ENCODE data around the gene CDC42EP3. TPM values are rescaled to one million over a fixed set of nuclear protein-coding genes. Genes with fewer than 3 reads are reported as not detected.

The CDC42EP3 gene
- total and polyA plus RNA-seq, 9 donors, result 12.0 to 82.7 (median 27.6) TPM

- 86 to 93% (median 93%) methylated on average over 3 of the region's 3 CpGs for WGBS, 3 donors
- H3K4me1 ChIP-seq (ENCODE audit: insufficient read depth), result peaks cover 4% of the 10 kb centered on the region
- no peak overlapping the region for H3K27ac ChIP-seq
- intact Hi-C loops (cut with DNase I), result no loop called here
- no peak for DNase-seq
- no peak overlapping the region for H3K4me3 ChIP-seq
- no peaks in the 10 kb centered on the region for H3K9me3 ChIP-seq
- TF ChIP-seq EP300 (IDR thresholded peaks at IDR 0.05) (no peak), POLR2A (IDR thresholded peaks at IDR 0.05) (no peak)
- TF ChIP-seq, protein P1, sequence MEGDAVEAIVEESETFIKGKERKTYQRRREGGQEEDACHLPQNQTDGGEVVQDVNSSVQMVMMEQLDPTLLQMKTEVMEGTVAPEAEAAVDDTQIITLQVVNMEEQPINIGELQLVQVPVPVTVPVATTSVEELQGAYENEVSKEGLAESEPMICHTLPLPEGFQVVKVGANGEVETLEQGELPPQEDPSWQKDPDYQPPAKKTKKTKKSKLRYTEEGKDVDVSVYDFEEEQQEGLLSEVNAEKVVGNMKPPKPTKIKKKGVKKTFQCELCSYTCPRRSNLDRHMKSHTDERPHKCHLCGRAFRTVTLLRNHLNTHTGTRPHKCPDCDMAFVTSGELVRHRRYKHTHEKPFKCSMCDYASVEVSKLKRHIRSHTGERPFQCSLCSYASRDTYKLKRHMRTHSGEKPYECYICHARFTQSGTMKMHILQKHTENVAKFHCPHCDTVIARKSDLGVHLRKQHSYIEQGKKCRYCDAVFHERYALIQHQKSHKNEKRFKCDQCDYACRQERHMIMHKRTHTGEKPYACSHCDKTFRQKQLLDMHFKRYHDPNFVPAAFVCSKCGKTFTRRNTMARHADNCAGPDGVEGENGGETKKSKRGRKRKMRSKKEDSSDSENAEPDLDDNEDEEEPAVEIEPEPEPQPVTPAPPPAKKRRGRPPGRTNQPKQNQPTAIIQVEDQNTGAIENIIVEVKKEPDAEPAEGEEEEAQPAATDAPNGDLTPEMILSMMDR (IDR thresholded peaks at IDR 0.05), result no peak
- no peaks in the 10 kb centered on the region for H3K27me3 ChIP-seq
- no peaks in the 10 kb centered on the region for H3K36me3 ChIP-seq
Observed at GRCh38 chr2:37649518-37649917, 21.9 kb downstream of the CDC42EP3 start.

DNA sequence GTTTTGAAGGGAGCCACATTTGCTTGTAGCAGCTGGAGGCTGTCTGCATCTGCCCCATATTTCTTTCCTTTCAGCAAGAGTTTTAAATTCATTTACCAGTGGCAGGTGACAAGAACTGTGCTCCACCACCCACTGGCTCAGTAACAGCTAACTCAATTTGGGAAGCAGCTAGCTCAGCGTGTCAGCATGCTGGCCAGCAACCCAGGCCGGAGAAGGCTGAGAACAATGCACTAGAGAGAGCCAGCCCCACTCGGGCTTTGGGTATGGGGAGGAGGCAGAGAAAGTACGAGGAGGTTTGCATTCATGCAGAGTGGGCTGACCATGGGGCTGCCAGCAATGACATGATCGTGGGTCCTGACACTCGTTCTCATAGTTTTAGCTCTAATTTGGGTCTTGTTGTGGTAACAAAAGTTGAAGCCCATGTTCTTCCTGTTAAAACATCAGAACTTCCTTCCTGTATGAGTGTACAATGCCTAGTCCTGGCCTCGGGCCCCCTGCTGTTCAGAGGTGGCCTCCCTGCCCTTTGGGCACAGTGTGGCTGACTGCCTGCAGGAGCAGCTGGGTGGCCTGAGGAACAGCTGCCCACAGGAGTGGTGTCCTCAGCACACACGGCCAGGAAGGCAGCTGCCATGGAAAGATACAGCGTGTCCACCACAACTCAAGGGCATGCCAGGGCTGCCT is 23.0 kb downstream of the CDC42EP3 start:
- DNase-seq, result no peak
- Histone ChIP-seq H3K4me3 (no peak overlapping the region), H3K4me1 (ENCODE audit: insufficient read depth) (no peaks in the 10 kb centered on the region), H3K27me3 (no peaks in the 10 kb centered on the region), H3K36me3 (no peaks in the 10 kb centered on the region), H3K9me3 (no peaks in the 10 kb centered on the region), H3K27ac (no peak overlapping the region)
- WGBS, 3 donors, result 56 to 79% (median 77%) methylated on average over 9 of the region's 9 CpGs
- intact Hi-C loops (cut with DNase I), result no loop called here
- TF ChIP-seq POLR2A (IDR thresholded peaks at IDR 0.05) (no peak), EP300 (IDR thresholded peaks at IDR 0.05) (no peak)
- TF ChIP-seq, protein P1 (IDR thresholded peaks at IDR 0.05), result no peak

DNA sequence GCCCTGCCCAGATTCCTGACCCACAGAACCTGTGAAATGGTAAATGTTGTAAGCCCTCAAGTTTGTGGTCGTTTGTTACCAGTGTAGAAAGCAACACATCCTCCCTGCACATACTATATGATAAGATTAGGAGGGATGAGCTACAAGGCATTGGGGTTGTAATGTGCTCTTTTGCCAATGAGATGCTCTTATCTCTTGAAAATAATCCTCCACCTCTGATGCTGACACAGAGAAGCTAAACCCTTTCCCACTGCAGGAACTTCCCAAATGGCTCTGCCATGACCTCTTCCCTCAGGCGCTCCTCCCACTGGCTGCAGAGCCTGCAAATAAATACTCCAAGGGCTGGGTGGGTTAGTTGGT is 23.5 kb downstream of the CDC42EP3 start:
- DNase-seq, result no peak
- Histone ChIP-seq H3K9me3 (no peaks in the 10 kb centered on the region), H3K36me3 (no peaks in the 10 kb centered on the region), H3K27ac (no peak overlapping the region), H3K4me3 (no peak overlapping the region), H3K27me3 (no peaks in the 10 kb centered on the region), H3K4me1 (ENCODE audit: insufficient read depth) (no peaks in the 10 kb centered on the region)
- intact Hi-C loops (cut with DNase I), result no loop called here
- TF ChIP-seq EP300 (IDR thresholded peaks at IDR 0.05), result no peak
- TF ChIP-seq, protein P1 (IDR thresholded peaks at IDR 0.05), result no peak
- TF ChIP-seq POLR2A (IDR thresholded peaks at IDR 0.05), result no peak
- 56 to 64% (median 59%) methylated on average over 2 of the region's 2 CpGs for WGBS, 3 donors

- no peaks in the 10 kb centered on the region for H3K9me3 ChIP-seq
- H3K36me3 ChIP-seq, result no peaks in the 10 kb centered on the region
- no peaks in the 10 kb centered on the region for H3K27me3 ChIP-seq
- DNase-seq, result no peak
- H3K4me3 ChIP-seq, result no peak overlapping the region
- WGBS, 3 donors, result 96% methylated on average over 9 of the region's 9 CpGs
- H3K4me1 ChIP-seq (ENCODE audit: insufficient read depth), result no peaks in the 10 kb centered on the region
- TF ChIP-seq POLR2A (IDR thresholded peaks at IDR 0.05) (no peak), EP300 (IDR thresholded peaks at IDR 0.05) (no peak)
- TF ChIP-seq, protein P1 (IDR thresholded peaks at IDR 0.05), result no peak
- intact Hi-C loops (cut with DNase I), result no loop called here
- H3K27ac ChIP-seq, result no peak overlapping the region
Observed at GRCh38 chr2:37645836-37646235, 25.6 kb downstream of the CDC42EP3 start.
